Measurements from ENCODE around the gene SGTA.

Gene SGTA

GRCh38 chr19:2814426-2814825 lies 31.4 kb upstream of the SGTA start:
- ChIA-PET POLR2A (interaction anchor here (0.5 to 0.6 kb wide), 2 partner anchors 51 to 496 kb away, joined by 3 to 6 read pairs; no protein-coding TSS in a partner anchor), CTCF (no interaction called here)

GRCh38 chr19:2813235-2814160 lies 30.4 kb upstream of the SGTA start:
- H3K36me3 ChIP-seq (ENCODE audit: control insufficient read depth in 2 of 2, insufficient read depth in 1 of 2, low read length in 2 of 2) = peaks cover 0 to 60% of the 10 kb centered on the region in 2 experiments; a peak in 1 of 3 replicates
- H3K27ac ChIP-seq (ENCODE audit: extremely low read depth, low read depth, low read length) = no peak overlapping the region
- no peak overlapping the region for H3K4me3 ChIP-seq (ENCODE audit: low read depth, low read length)
- no peaks in the 10 kb centered on the region for H3K9me3 ChIP-seq (ENCODE audit: control insufficient read depth, insufficient read depth, low read depth, low read length)
- POLR2A ChIA-PET = no interaction called here
- H3K4me1 ChIP-seq (ENCODE audit: control insufficient read depth, insufficient read depth, low read length) = no peaks in the 10 kb centered on the region
- no peak for TF ChIP-seq ZSCAN5A (tag by site-specific recombination; IDR thresholded peaks at IDR 0.05)
- TF ChIP-seq HIC1 (tag by site-specific recombination; IDR thresholded peaks at IDR 0.05) = 0 out of 2 replicates have a peak, but pooled peaks have one; percentile 53
- TF ChIP-seq ZNF701 (tag by site-specific recombination; IDR thresholded peaks at IDR 0.05) = no peak
- 0 out of 2 replicates have a peak, but pooled peaks have one; percentile 31 for TF ChIP-seq SCRT2 (tag by site-specific recombination; IDR thresholded peaks at IDR 0.05)
- no peak for TF ChIP-seq WT1 (tag by site-specific recombination; IDR thresholded peaks at IDR 0.05)
- CTCF ChIA-PET = no interaction called here

More at GRCh38 chr19:2814426-2814825, 31.4 kb upstream of the SGTA start:
- Histone ChIP-seq H3K27ac (ENCODE audit: extremely low read depth, low read depth, low read length) (no peak overlapping the region), H3K4me1 (ENCODE audit: control insufficient read depth, insufficient read depth, low read length) (no peaks in the 10 kb centered on the region), H3K9me3 (ENCODE audit: control insufficient read depth, insufficient read depth, low read depth, low read length) (no peaks in the 10 kb centered on the region), H3K36me3 (ENCODE audit: control insufficient read depth in 2 of 2, insufficient read depth in 1 of 2, low read length in 2 of 2) (peaks cover 0 to 51% of the 10 kb centered on the region in 2 experiments; a peak in 1 of 3 replicates), H3K4me3 (ENCODE audit: low read depth, low read length) (no peak overlapping the region)
- TF ChIP-seq ZNF416 (tag by site-specific recombination; IDR thresholded peaks at IDR 0.05) (no peak), ZNF2 (tag by site-specific recombination; IDR thresholded peaks at IDR 0.05) (no peak), OVOL3 (tag by site-specific recombination; IDR thresholded peaks at IDR 0.05) (no peak), IKZF3 (tag by site-specific recombination; IDR thresholded peaks at IDR 0.05) (no peak), EGR2 (tag by site-specific recombination; IDR thresholded peaks at IDR 0.05; ENCODE audit: low read depth) (no peak), ZNF600 (tag by site-specific recombination; IDR thresholded peaks at IDR 0.05) (peak; percentile 56), ZNF341 (tag by site-specific recombination; IDR thresholded peaks at IDR 0.05; ENCODE audit: low read depth) (peak; percentile 27; the same call in 1 of the 2 replicates), BCL11B (tag by site-specific recombination; IDR thresholded peaks at IDR 0.05; ENCODE audit: low read depth) (no peak)

GRCh38 chr19:2812414-2813234 lies 29.6 kb upstream of the SGTA start:
- no peak for TF ChIP-seq ZNF404 (tag by site-specific recombination; IDR thresholded peaks at IDR 0.05)
- TF ChIP-seq ZBTB49 (tag by site-specific recombination; IDR thresholded peaks at IDR 0.05; ENCODE audit: low read depth) = no peak
- TF ChIP-seq ZNF76 (tag by site-specific recombination; IDR thresholded peaks at IDR 0.05; ENCODE audit: borderline replicate concordance, low read depth) = no peak
- no peak for TF ChIP-seq ZNF302 (tag by site-specific recombination; IDR thresholded peaks at IDR 0.05; ENCODE audit: low read depth)
- TF ChIP-seq ZNF561 (tag by site-specific recombination; IDR thresholded peaks at IDR 0.05; ENCODE audit: borderline replicate concordance) = no peak
- no peak for TF ChIP-seq ZNF26 (tag by site-specific recombination; IDR thresholded peaks at IDR 0.05)
- CTCF ChIA-PET = no interaction called here
- Histone ChIP-seq H3K9me3 (ENCODE audit: control insufficient read depth, insufficient read depth, low read depth, low read length) (no peaks in the 10 kb centered on the region), H3K4me1 (ENCODE audit: control insufficient read depth, insufficient read depth, low read length) (no peaks in the 10 kb centered on the region), H3K36me3 (ENCODE audit: control insufficient read depth in 2 of 2, insufficient read depth in 1 of 2, low read length in 2 of 2) (peaks cover 0 to 69% of the 10 kb centered on the region in 2 experiments; a peak in 1 of 3 replicates), H3K27ac (ENCODE audit: extremely low read depth, low read depth, low read length) (no peak overlapping the region), H3K4me3 (ENCODE audit: low read depth, low read length) (no peak overlapping the region)
- POLR2A ChIA-PET = interaction anchor here (1.6 kb wide), 1 partner anchor 27 kb away, joined by 5 read pairs; the partner anchor contains the start of gene THOP1
